HG03439 (cell line): Measurements from ENCODE around the gene EEF1A1.
"Not testable (repeated sequence)": the region's sequence is repeated elsewhere in the genome, so short reads cannot be mapped to it uniquely, and the experiment has no call there.

Experiments used
- ATAC-seq: cut with Tn5 transposase; IDR thresholded peaks from one replicate; pipeline ENCODE4 v1.9.1; 2021; ENCODE audit warnings: mild to moderate bottlenecking, moderate library complexity; ENCODE audit not compliant: unreplicated experiment

Gene EEF1A1

DNA sequence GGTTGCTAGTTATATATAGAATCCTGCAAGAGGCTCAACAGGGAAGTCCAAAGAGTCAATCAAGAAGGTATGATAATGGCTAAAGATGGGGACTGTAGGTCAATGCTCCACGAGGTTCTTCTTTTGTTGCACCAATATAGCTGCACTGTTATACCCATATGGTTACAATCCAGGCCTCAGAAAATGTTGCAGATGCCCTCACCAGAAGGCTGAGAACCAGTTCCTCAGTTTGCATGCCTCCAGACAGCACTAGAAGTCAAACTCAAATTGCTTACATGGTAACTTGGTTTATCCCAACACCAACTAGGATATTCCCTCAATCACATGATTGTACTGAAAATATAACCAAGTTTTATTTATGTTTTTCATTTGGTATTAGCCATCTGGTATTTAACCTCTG lies 12.1 kb downstream of the EEF1A1 start:
- ATAC-seq = no peak

DNA sequence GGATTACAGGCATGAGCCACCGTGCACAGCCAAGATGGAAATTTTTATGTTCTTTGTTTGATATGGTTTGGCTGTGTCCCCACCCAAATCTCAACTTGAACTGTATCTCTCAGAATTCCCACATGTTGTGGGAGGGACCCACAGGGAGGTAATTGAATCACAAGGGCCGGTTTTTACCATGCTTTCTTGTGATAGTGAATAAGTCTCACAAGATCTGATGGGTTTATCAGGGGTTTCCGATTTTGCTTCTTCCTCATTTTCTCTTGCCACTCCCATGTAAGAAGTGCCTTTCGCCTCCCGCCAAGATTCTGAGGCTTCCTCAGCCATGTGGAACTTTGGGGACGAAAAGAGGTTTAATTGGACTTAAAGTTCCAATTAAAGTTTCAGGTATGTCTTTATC lies 14.6 kb downstream of the EEF1A1 start:
- no peak for ATAC-seq

DNA sequence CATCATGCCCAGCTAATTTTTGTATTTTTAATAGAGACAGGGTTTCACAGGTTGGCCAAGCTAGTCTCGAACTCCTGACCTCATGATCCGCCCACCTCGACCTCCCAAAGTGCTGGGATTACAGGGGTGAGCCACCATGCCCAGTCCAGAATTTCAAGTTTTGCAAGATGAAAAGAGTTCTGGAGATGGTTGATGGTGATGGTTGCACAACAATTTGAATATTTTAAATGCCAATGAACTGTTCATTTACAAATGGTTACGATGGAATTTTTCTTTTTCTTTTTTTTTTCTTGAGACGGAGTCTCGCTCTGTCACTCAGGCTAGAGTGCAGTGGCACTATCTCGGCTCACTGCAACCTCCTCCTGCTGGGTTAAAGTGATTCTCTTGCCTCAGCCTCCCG lies 15.1 kb downstream of the EEF1A1 start:
- not testable (repeated sequence) for ATAC-seq

DNA sequence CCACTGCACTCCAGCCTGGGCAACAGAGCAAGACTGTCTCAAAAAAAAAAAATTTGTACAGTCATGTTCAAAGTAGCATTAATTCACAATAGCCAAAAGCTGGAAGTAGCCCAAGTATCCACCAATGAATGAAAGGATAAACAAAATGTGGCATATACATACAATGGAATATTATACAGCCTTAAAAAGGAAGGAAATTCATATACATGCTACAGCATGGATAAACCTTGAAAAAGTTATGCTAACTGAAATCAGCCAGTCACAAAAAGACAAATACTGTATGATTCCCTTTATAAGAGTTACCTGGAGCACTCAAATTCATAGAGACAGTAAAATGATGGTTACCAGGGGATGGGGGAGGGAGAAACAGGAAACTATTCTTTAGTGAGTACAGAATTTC lies 15.7 kb downstream of the EEF1A1 start:
- ATAC-seq = no peak

DNA sequence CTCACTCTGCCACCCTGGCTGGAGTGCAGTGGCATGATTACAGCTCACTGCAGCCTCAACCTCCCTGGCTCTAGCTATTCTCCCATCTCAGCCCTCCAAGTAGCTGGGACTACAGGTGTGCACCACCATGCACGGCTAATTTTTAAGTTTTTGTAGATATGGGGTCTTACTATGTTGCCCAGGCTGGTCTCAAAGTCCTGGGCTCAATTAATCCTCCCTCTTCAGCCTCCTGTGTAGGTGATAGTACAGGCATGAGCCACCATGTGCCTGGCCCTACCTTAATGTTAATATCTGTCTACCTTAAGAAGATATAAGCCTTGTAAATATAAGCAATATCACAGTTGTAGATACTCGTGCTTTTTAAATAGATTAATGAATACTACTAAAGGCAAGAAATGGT lies 16.7 kb downstream of the EEF1A1 start:
- no peak for ATAC-seq

DNA sequence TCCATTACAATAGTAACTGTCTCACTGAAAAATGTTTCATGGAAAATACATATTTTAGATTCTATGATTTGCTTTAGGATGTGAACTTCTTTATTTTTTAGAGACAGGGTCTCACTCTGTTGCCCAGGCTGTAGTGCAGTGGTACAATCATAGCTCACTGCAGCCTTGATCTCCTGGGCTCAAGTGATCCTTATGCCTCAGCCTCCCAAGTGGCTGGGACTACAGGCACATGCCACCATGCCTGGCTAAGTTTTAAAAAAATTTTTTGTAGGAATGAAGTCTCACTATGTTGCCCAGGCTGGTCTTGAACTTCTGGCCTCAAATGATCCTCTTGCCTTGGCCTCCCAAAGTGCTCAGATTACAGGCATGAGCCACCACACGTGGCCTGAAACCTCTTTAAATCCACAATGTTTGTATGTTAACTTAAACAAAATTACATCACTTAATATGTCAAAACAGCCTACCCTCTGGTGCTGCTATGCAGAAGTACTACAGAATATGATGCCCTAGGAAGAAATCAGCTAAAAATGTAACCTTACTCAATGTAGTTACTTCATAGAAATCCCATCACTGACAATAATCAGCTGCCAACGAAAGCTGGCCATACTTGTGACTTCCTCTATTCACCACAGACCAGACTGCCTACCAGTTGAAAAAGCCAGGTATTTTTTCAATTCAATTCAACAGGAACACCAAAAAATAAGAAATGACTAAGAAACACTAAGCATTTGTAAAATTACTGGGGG lies 17.6 kb downstream of the EEF1A1 start:
- ATAC-seq = no peak

DNA sequence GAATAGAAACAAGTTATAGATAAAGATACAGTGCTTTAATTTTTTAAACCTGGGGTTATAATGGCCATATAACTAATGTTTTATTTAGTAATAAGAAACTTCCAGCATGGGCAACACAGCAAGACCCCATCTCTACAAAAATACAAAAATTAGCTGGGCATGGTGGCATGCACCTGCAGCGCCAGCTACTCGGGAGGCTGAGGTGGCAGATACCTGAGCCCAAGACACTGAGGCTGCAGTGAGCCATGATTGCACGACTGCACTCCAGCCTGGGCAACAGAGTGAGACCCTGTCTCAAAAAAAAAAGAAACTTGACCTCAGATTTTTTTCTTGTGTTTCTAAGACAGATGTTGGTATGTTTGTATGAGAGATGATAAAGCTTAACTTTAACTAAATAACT lies 22.9 kb downstream of the EEF1A1 start:
- ATAC-seq = no peak

DNA sequence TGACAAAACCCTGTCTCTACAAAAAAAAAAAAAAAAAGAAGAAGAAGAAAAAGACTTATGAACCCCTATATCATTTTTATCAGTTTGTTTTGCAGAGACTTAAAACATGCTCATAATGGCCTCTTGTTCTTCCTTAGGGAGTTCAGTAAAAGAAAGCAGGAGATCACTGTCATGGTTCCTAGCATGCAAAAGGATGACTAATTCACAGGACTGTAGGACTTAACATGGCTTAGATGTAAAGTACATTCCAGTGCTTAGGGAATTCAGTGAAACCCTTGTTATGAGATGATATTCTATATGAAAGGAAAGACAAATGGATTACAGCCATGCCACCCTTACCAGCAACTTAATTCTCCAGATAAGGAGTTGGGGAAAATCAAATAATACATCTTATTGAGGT lies 29.5 kb downstream of the EEF1A1 start:
- no peak for ATAC-seq

DNA sequence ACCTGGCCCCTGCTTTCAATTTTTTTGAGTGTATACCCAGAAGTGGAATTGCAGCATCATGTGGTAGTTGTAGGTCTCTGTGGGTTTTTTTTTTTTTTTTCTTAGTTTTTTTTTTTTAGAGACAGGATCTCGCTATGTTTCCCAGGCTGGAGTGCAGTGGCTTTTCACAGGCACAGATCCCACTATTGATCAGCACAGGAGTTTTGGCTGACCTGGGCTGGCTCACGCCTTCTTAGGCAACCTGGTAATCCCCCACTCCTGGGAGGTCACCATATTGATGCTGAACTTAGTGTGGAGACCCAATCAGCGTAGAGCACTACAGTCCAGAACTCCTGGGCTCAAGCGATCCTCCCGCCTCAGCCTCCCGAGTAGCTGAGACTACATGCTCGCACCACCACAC lies 33.4 kb downstream of the EEF1A1 start:
- ATAC-seq = no peak

DNA sequence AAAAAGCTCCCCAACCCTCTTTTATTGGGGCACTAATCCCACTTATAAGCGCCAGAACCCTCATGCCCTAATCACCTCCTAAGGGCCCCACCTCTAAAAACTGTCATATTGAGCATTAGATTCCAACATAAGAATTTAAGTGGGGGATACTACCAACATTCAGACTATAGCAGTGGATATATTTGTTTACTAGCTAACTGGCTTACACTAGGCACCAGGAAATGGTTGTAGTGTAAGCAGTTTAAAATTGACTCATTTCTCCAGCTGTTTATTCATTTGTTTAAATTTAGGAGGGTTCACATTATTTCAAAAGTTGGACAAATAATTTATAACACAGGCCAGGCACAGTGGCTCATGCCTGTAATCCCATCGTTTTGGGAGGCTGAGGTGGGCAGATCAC lies 36.4 kb downstream of the EEF1A1 start:
- no peak for ATAC-seq

DNA sequence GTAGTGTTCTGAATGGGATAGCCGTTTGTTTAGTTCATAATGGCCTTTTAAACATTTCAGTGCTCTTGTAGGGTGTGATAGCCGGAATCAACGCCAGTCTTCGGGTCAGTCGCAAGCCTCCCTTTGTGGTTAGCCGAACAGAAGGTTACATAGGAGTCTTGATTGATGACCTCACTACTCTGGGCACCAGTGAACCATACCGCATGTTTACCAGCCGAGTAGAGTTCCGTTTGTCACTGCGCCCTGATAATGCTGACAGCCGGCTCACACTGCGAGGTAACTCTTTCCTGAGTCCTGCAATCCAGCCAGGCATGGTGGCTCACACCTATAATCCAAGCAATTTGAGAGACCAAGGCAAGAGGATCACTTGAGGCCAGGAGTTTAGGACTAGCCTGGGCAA lies 38.9 kb downstream of the EEF1A1 start:
- ATAC-seq = no peak

DNA sequence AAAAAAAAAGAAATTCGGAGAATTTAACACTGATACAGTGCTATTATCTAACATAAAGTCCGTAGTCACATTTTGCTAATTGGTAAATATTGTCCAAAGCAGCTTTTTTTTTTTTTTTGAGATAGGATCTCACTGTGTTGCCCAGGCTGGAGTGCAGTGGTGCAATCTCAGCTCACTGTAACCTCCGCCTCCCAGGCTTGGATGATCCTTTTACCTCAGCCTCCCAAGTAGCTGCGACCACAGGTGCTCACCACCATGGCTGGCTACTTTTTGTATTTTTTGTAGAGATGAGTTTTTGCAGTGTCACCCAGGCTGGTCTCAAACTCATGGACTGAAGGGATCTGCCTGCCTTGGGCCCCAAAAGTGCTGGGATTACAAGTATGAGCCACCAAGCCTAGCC lies 43.4 kb downstream of the EEF1A1 start:
- no peak for ATAC-seq

DNA sequence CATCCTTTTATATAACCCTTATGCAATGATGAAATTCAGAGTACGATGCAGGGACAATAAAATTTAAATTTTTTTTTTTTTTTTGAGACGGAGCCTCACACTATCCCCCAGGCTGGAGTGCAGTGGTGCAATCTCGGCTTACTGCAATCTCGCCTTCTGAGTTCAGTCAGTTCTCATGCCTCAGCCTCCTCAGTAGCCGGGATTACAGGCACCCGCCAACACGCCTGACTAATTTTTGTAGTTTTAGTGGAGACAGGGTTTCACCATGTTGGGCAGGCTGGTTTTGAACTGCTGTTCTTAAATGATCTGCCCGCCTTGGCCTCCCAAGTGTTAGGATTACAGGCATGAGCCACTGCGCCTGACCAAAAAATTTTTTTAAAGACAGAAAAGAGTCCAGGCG lies 44.1 kb downstream of the EEF1A1 start:
- ATAC-seq = no peak

DNA sequence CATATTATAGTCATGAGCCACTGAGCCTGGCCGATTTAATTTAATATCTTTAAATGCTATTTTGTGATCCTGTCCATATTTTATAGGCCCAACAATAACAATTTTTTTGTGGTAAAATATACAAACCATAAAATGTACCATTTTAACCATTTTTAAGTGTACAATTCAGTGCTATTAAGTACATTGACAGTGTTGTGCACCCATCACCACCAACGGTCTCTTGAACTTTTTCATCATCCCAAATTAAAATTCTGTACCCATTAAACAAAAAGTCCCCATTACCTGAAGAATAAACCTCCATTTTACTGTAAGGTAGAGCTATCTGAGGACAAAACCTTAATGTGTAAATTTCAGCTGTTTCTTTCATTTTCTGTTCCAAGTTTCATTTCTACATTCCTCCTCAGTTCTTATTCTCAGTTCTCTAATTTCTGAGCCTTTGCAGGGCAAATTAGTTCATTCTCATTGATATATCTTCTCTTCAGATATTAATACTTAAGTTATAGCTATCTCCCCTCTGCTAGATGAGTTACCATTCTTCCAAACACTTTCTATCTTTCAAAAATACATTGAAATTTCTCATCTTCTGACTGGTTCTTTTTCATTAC lies 49.0 kb downstream of the EEF1A1 start:
- ATAC-seq = peak; percentile 82
